Mammary epithelial cell (primary cell): ENCODE data around the gene RSAD1.

Experiments used
- CTCF ChIP-seq, 2 donors: IDR thresholded peaks in 1 of 2; conservative IDR thresholded peaks in 1 of 2; 2 replicates each; pipeline ENCODE4 v1.5.1; 2011 to 2012; ENCODE audit warnings: inconsistent platforms in 2 of 2, low read length in 2 of 2, mild to moderate bottlenecking in 2 of 2, control low read depth in 1 of 2, low read depth in 1 of 2; ENCODE audit not compliant: insufficient read depth in 1 of 2; ENCODE audit errors: extremely low read depth in 1 of 2
- EZH2 ChIP-seq: IDR thresholded peaks from 2 replicates; pipeline ENCODE4 v1.6.1; 2012; ENCODE audit warnings: low read length, inconsistent platforms, borderline replicate concordance

GRCh38 chr17:50513495-50513894 is 34.8 kb downstream of the RSAD1 start:
- TF ChIP-seq CTCF (conservative IDR thresholded peaks at IDR 0.05 in 1 of 2, IDR thresholded peaks at IDR 0.05 in 1 of 2; ENCODE audit: extremely low read depth in 1 of 2, insufficient read depth in 1 of 2, low read depth in 1 of 2, low read length in 2 of 2), result no peak
- no peak for TF ChIP-seq EZH2
